ENCODE data around the gene ZNF558.

DNA sequence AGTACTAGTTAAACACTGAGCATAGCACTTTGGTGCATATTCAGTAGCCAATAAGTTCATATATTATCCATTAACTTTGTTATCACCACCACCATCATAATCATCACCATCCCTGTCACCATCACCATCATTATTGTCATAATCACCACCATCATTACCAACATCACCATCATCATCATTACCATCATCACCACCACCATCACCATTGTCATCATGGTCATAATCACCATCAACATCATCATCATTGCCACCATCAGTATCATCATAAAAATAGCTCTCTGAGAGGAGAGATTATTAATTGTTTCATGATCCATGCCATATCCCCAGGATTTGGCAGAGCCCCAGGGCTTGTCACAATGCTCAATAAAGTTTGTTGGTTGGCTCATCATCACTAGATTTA is 49.4 kb upstream of the ZNF558 start:
- TF ChIP-seq, protein P1, sequence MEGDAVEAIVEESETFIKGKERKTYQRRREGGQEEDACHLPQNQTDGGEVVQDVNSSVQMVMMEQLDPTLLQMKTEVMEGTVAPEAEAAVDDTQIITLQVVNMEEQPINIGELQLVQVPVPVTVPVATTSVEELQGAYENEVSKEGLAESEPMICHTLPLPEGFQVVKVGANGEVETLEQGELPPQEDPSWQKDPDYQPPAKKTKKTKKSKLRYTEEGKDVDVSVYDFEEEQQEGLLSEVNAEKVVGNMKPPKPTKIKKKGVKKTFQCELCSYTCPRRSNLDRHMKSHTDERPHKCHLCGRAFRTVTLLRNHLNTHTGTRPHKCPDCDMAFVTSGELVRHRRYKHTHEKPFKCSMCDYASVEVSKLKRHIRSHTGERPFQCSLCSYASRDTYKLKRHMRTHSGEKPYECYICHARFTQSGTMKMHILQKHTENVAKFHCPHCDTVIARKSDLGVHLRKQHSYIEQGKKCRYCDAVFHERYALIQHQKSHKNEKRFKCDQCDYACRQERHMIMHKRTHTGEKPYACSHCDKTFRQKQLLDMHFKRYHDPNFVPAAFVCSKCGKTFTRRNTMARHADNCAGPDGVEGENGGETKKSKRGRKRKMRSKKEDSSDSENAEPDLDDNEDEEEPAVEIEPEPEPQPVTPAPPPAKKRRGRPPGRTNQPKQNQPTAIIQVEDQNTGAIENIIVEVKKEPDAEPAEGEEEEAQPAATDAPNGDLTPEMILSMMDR (conservative IDR thresholded peaks at IDR 0.05; ENCODE audit: low read depth, low read length): no peak
- TF ChIP-seq EZH2phosphoT487 (IDR thresholded peaks at IDR 0.05; ENCODE audit: borderline replicate concordance, low read length): no peak
